ENCODE results near the gene IQSEC1.

The IQSEC1 gene

DNA sequence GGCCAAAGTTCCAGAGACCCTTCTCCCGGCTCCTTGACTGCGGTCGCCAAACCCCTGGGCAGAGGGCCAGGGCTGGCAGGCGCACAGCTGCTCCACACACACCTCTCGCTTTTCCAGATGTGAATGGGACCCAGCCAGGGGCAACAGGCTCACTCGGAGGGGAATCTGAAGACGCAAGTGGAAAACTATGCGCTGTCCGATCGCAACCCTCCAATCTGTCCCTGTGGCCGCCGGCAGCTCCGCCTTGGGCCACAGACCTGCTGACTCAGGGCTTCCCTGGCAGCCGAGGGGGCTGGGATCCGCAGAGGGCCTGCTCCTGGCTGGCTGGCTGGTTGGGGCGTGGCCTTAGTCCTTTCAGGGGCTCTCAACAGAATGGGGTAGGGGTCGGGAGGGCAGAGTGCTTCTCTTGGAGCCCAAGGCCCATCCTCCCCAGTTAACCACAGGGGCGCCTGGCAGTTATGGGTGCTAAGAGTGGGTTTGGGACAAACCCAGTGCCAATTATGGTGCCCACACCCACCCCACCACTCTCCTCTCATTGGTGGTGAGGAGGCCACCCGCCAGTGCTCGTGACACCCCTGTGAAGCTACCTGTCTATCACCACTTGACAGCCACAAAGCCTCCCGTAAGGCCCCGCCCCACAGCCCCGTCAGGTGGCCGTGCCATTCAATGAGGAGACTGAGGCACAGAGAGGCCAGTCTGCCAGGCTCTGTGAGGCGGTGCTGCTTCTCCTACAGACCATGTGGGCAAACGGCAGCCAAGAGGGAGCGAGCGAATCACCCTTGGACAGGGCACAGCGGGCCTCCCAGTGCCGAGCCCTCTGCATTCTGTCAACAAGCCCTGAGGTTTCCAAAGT lies 53.8 kb downstream of the IQSEC1 start:
- Histone ChIP-seq H3K18ac (ENCODE audit: low read length) (peak overlapping the region; percentile 92), H3K4me1 (ENCODE audit: control insufficient read depth in 2 of 2, insufficient read depth in 1 of 2, low read depth in 1 of 2, low read length in 2 of 2) (peaks cover 53 to 54% of the 10 kb centered on the region in 2 donors), H3K23ac (ENCODE audit: low read depth, low read length, poor library complexity) (peak overlapping the region; percentile 40), H2BK15ac (ENCODE audit: low read length) (peak overlapping the region; percentile 97), H3K36me3 (replicated peaks in 1 of 2; ENCODE audit: control insufficient read depth in 2 of 2, insufficient read depth in 2 of 2, low read length in 2 of 2) (no peaks in the 10 kb centered on the region), H3K79me1 (ENCODE audit: low read depth, low read length) (peaks cover 3% of the 10 kb centered on the region), H4K8ac (ENCODE audit: low read depth, low read length) (no peak overlapping the region), H3K4ac (ENCODE audit: low read length) (no peak overlapping the region), H2BK12ac (ENCODE audit: low read length) (peak overlapping the region; percentile 63), H4K91ac (ENCODE audit: low read depth, low read length, poor library complexity) (peak overlapping the region; percentile 35), H2BK120ac (ENCODE audit: low read depth, low read length) (peak overlapping the region; percentile 85), H3K9me3 (replicated peaks in 1 of 2; ENCODE audit: control insufficient read depth in 2 of 2, insufficient read depth in 1 of 2, low read depth in 1 of 2, low read length in 2 of 2) (no peaks in the 10 kb centered on the region), H3K4me3 (ENCODE audit: low read length in 2 of 2) (peak overlapping the region in 1 of 2 donors; percentile 64), H3K4me2 (ENCODE audit: insufficient read depth, low read length, poor library complexity, severe bottlenecking) (peak overlapping the region; percentile 75), H2AFZ (ENCODE audit: low read length) (no peak overlapping the region), H3K27me3 (ENCODE audit: control insufficient read depth in 3 of 3, insufficient read depth in 3 of 3, low read depth in 1 of 3, low read length in 3 of 3) (no peaks in the 10 kb centered on the region), H3K9ac (ENCODE audit: low read depth, low read length, poor library complexity) (peak overlapping the region; percentile 46), H3K14ac (ENCODE audit: low read length) (peak overlapping the region; percentile 27), H2BK5ac (ENCODE audit: low read length) (peak overlapping the region; percentile 69), H2AK5ac (ENCODE audit: low read depth, low read length) (peak overlapping the region; percentile 99), H3K27ac (replicated peaks; ENCODE audit: low read length) (peak overlapping the region; percentile 21)
- WGBS, 2 donors (ENCODE audit: extremely low coverage in 2 of 2, insufficient read length in 2 of 2, insufficient replicate concordance in 1 of 2): no CpG with 5 or more reads among the region's 30 CpGs
- peak; percentile 71 for DNase-seq (ENCODE audit: low spot score)

DNA sequence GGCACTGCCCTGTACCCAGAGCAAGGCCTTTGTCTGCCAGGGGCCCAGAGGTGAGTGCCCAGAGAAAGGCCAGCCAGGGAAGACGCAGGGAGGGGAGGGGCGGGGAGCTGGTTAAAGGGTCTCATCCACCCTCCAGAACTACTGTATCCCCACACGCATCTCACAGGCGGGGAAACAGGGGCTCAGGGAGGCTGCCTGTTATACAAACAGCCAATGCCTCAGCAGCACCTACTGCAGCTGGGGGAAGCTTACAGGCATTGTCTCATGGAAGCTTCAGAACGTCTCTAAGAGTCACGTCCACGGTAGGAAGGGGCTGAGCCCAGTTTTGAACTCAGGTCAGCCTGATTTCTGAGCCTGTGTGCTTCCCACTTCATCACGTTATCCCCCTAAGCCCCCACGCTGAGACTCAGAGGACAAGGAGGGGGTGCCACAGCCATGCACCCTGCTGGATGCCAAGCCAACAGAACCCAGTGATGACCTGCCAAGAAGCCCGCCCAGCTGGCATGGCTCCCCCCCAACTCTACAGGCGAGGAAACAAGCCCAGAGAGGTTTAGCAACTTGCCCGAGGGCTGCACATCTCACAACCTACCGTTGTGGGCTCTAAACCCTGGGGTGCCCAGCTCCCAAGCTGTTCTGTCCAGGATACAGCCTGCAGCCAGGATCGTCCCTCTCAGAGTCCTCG lies 54.5 kb downstream of the IQSEC1 start:
- DNase-seq (ENCODE audit: low spot score): no peak
- peaks cover 54 to 55% of the 10 kb centered on the region in 2 donors for H3K4me1 ChIP-seq (ENCODE audit: control insufficient read depth in 2 of 2, insufficient read depth in 1 of 2, low read depth in 1 of 2, low read length in 2 of 2)
- no peak overlapping the region for H4K91ac ChIP-seq (ENCODE audit: low read depth, low read length, poor library complexity)
- no peak overlapping the region for H4K8ac ChIP-seq (ENCODE audit: low read depth, low read length)
- peak overlapping the region; percentile 16 for H3K23ac ChIP-seq (ENCODE audit: low read depth, low read length, poor library complexity)
- H3K36me3 ChIP-seq (replicated peaks in 1 of 2; ENCODE audit: control insufficient read depth in 2 of 2, insufficient read depth in 2 of 2, low read length in 2 of 2): no peaks in the 10 kb centered on the region
- H2AFZ ChIP-seq (ENCODE audit: low read length): no peak overlapping the region
- peak overlapping the region; percentile 46 for H3K9ac ChIP-seq (ENCODE audit: low read depth, low read length, poor library complexity)
- no peaks in the 10 kb centered on the region for H3K27me3 ChIP-seq (ENCODE audit: control insufficient read depth in 3 of 3, insufficient read depth in 3 of 3, low read depth in 1 of 3, low read length in 3 of 3)
- peak overlapping the region in 1 of 2 donors; percentile 64 for H3K4me3 ChIP-seq (ENCODE audit: low read length in 2 of 2)
- no peak overlapping the region for H3K27ac ChIP-seq (replicated peaks; ENCODE audit: low read length)
- H3K4me2 ChIP-seq (ENCODE audit: insufficient read depth, low read length, poor library complexity, severe bottlenecking): peak overlapping the region; percentile 75
- H2AK5ac ChIP-seq (ENCODE audit: low read depth, low read length): peak overlapping the region; percentile 23
- H3K4ac ChIP-seq (ENCODE audit: low read length): peak overlapping the region; percentile 5
- WGBS, 2 donors (ENCODE audit: extremely low coverage in 2 of 2, insufficient read length in 2 of 2, insufficient replicate concordance in 1 of 2): no CpG with 5 or more reads among the region's 15 CpGs
- peak overlapping the region; percentile 97 for H2BK15ac ChIP-seq (ENCODE audit: low read length)
- peak overlapping the region; percentile 33 for H2BK120ac ChIP-seq (ENCODE audit: low read depth, low read length)
- H3K18ac ChIP-seq (ENCODE audit: low read length): peak overlapping the region; percentile 96
- no peaks in the 10 kb centered on the region for H3K9me3 ChIP-seq (replicated peaks in 1 of 2; ENCODE audit: control insufficient read depth in 2 of 2, insufficient read depth in 1 of 2, low read depth in 1 of 2, low read length in 2 of 2)
- peak overlapping the region; percentile 12 for H2BK12ac ChIP-seq (ENCODE audit: low read length)
- H3K79me1 ChIP-seq (ENCODE audit: low read depth, low read length): peaks cover 3% of the 10 kb centered on the region
- no peak overlapping the region for H3K14ac ChIP-seq (ENCODE audit: low read length)
- peak overlapping the region; percentile 69 for H2BK5ac ChIP-seq (ENCODE audit: low read length)

DNA sequence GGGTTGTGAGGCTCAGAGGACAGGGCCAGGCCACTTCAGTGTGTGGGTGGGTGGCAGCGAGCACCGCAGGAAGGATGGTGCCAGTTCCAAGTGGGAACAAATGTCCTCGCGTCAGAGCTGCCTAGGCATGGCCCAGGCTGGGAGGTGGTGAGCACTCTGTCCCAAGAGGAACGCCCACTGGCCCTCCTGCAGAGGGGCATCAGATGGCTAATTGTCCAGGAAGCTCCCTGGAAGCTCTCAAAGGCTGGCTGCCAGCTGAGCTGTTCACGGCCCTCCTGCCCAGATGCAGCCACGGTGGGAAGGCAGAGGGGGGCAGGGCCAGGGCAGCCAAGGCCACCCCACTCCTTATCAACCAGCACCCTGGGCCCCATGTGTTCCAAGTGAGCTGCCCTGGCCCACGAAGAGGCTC lies 55.2 kb downstream of the IQSEC1 start:
- Histone ChIP-seq H3K9ac (ENCODE audit: low read depth, low read length, poor library complexity) (peak overlapping the region; percentile 53), H4K91ac (ENCODE audit: low read depth, low read length, poor library complexity) (peak overlapping the region; percentile 67), H4K8ac (ENCODE audit: low read depth, low read length) (no peak overlapping the region), H2BK5ac (ENCODE audit: low read length) (peak overlapping the region; percentile 69), H3K79me1 (ENCODE audit: low read depth, low read length) (peaks cover 3% of the 10 kb centered on the region), H2AK5ac (ENCODE audit: low read depth, low read length) (peak overlapping the region; percentile 23), H2BK120ac (ENCODE audit: low read depth, low read length) (peak overlapping the region; percentile 33), H2BK12ac (ENCODE audit: low read length) (no peak overlapping the region), H3K27me3 (ENCODE audit: control insufficient read depth in 3 of 3, insufficient read depth in 3 of 3, low read depth in 1 of 3, low read length in 3 of 3) (no peaks in the 10 kb centered on the region), H3K27ac (replicated peaks; ENCODE audit: low read length) (no peak overlapping the region), H3K14ac (ENCODE audit: low read length) (peak overlapping the region; percentile 72), H2BK15ac (ENCODE audit: low read length) (peak overlapping the region; percentile 97), H3K18ac (ENCODE audit: low read length) (peak overlapping the region; percentile 96), H3K4me1 (ENCODE audit: control insufficient read depth in 2 of 2, insufficient read depth in 1 of 2, low read depth in 1 of 2, low read length in 2 of 2) (peaks cover 54 to 55% of the 10 kb centered on the region in 2 donors), H3K4me2 (ENCODE audit: insufficient read depth, low read length, poor library complexity, severe bottlenecking) (no peak overlapping the region), H3K36me3 (replicated peaks in 1 of 2; ENCODE audit: control insufficient read depth in 2 of 2, insufficient read depth in 2 of 2, low read length in 2 of 2) (no peaks in the 10 kb centered on the region), H3K4me3 (ENCODE audit: low read length in 2 of 2) (no peak overlapping the region), H3K9me3 (replicated peaks in 1 of 2; ENCODE audit: control insufficient read depth in 2 of 2, insufficient read depth in 1 of 2, low read depth in 1 of 2, low read length in 2 of 2) (no peaks in the 10 kb centered on the region), H2AFZ (ENCODE audit: low read length) (no peak overlapping the region), H3K23ac (ENCODE audit: low read depth, low read length, poor library complexity) (peak overlapping the region; percentile 43), H3K4ac (ENCODE audit: low read length) (peak overlapping the region; percentile 40)
- no CpG with 5 or more reads among the region's 8 CpGs for WGBS, 2 donors (ENCODE audit: extremely low coverage in 2 of 2, insufficient read length in 2 of 2, insufficient replicate concordance in 1 of 2)
- DNase-seq (ENCODE audit: low spot score): no peak
